ENCODE measurements around the gene ACAP3. TPM values are rescaled to one million over a fixed set of nuclear protein-coding genes. Genes with fewer than 3 reads are reported as not detected.
A peak's percentile ranks its signal among the peaks of the same experiment; 100 is the strongest.

Gene ACAP3
- total and polyA plus RNA-seq, 4 donors: 58.7 to 265 (median 146) TPM

GRCh38 chr1:1324084-1324523 is 16.4 kb upstream of the ACAP3 start:
- no peak overlapping the region for H3K27ac ChIP-seq (ENCODE audit: low read depth, low read length)

GRCh38 chr1:1322952-1323351 is 15.2 kb upstream of the ACAP3 start:
- DNase-seq (ENCODE audit: low read depth in 4 of 6, low spot score in 6 of 6): no peak
- WGBS (ENCODE audit: insufficient coverage): 92% methylated on average over 10 of the region's 10 CpGs
- H3K9me3 ChIP-seq (ENCODE audit: control insufficient read depth, insufficient read depth, low read length): no peaks in the 10 kb centered on the region
- no peaks in the 10 kb centered on the region for H3K27me3 ChIP-seq (ENCODE audit: control insufficient read depth, insufficient read depth, low read length)
- H3K36me3 ChIP-seq (ENCODE audit: control insufficient read depth, insufficient read depth, low read length): peaks cover 79% of the 10 kb centered on the region
- no peak overlapping the region for H3K4me3 ChIP-seq (ENCODE audit: low read depth, low read length)
- no peak overlapping the region for H3K27ac ChIP-seq (ENCODE audit: low read depth, low read length)
- H3K4me1 ChIP-seq (ENCODE audit: control insufficient read depth, insufficient read depth, low read length): peaks cover 36% of the 10 kb centered on the region

More at GRCh38 chr1:1324084-1324523, 16.4 kb upstream of the ACAP3 start:
- Histone ChIP-seq H3K9me3 (ENCODE audit: control insufficient read depth, insufficient read depth, low read length) (no peaks in the 10 kb centered on the region), H3K27me3 (ENCODE audit: control insufficient read depth, insufficient read depth, low read length) (no peaks in the 10 kb centered on the region), H3K4me1 (ENCODE audit: control insufficient read depth, insufficient read depth, low read length) (peaks cover 36% of the 10 kb centered on the region), H3K36me3 (ENCODE audit: control insufficient read depth, insufficient read depth, low read length) (peaks cover 79% of the 10 kb centered on the region), H3K4me3 (ENCODE audit: low read depth, low read length) (peak overlapping the region; percentile 52)
- WGBS (ENCODE audit: insufficient coverage): under 1% methylated on average over 40 of the region's 41 CpGs
- no peak for DNase-seq (ENCODE audit: low read depth in 4 of 6, low spot score in 6 of 6)

- Histone ChIP-seq H3K27ac (ENCODE audit: low read depth, low read length) (no peak overlapping the region), H3K36me3 (ENCODE audit: control insufficient read depth, insufficient read depth, low read length) (peaks cover 78% of the 10 kb centered on the region), H3K27me3 (ENCODE audit: control insufficient read depth, insufficient read depth, low read length) (no peaks in the 10 kb centered on the region), H3K4me3 (ENCODE audit: low read depth, low read length) (no peak overlapping the region), H3K4me1 (ENCODE audit: control insufficient read depth, insufficient read depth, low read length) (peaks cover 36% of the 10 kb centered on the region), H3K9me3 (ENCODE audit: control insufficient read depth, insufficient read depth, low read length) (no peaks in the 10 kb centered on the region)
- DNase-seq (ENCODE audit: low read depth in 4 of 6, low spot score in 6 of 6): no peak
- WGBS (ENCODE audit: insufficient coverage): 84% methylated on average over 4 of the region's 14 CpGs
These were observed 14.7 kb upstream of the ACAP3 start for GRCh38 chr1:1322418-1322817.

GRCh38 chr1:1321477-1321876 is 13.7 kb upstream of the ACAP3 start:
- peaks cover 34% of the 10 kb centered on the region for H3K4me1 ChIP-seq (ENCODE audit: control insufficient read depth, insufficient read depth, low read length)
- DNase-seq (ENCODE audit: low read depth in 4 of 6, low spot score in 6 of 6): no peak
- H3K36me3 ChIP-seq (ENCODE audit: control insufficient read depth, insufficient read depth, low read length): peaks cover 77% of the 10 kb centered on the region
- H3K9me3 ChIP-seq (ENCODE audit: control insufficient read depth, insufficient read depth, low read length): no peaks in the 10 kb centered on the region
- no peak overlapping the region for H3K27ac ChIP-seq (ENCODE audit: low read depth, low read length)
- no peak overlapping the region for H3K4me3 ChIP-seq (ENCODE audit: low read depth, low read length)
- 95% methylated on average over 7 of the region's 8 CpGs for WGBS (ENCODE audit: insufficient coverage)
- no peaks in the 10 kb centered on the region for H3K27me3 ChIP-seq (ENCODE audit: control insufficient read depth, insufficient read depth, low read length)

GRCh38 chr1:1320666-1321448 is 13.1 kb upstream of the ACAP3 start:
- no peak overlapping the region for H3K27ac ChIP-seq (ENCODE audit: low read depth, low read length)
- 90% methylated on average over 23 of the region's 23 CpGs for WGBS (ENCODE audit: insufficient coverage)
- H3K9me3 ChIP-seq (ENCODE audit: control insufficient read depth, insufficient read depth, low read length): no peaks in the 10 kb centered on the region
- H3K27me3 ChIP-seq (ENCODE audit: control insufficient read depth, insufficient read depth, low read length): no peaks in the 10 kb centered on the region
- peaks cover 74% of the 10 kb centered on the region for H3K36me3 ChIP-seq (ENCODE audit: control insufficient read depth, insufficient read depth, low read length)
- no peak for DNase-seq (ENCODE audit: low read depth in 4 of 6, low spot score in 6 of 6)
- no peak overlapping the region for H3K4me3 ChIP-seq (ENCODE audit: low read depth, low read length)
- peaks cover 28% of the 10 kb centered on the region for H3K4me1 ChIP-seq (ENCODE audit: control insufficient read depth, insufficient read depth, low read length)

GRCh38 chr1:1319646-1319941 is 11.9 kb upstream of the ACAP3 start:
- Histone ChIP-seq H3K4me1 (ENCODE audit: control insufficient read depth, insufficient read depth, low read length) (peaks cover 17% of the 10 kb centered on the region), H3K4me3 (ENCODE audit: low read depth, low read length) (no peak overlapping the region), H3K27me3 (ENCODE audit: control insufficient read depth, insufficient read depth, low read length) (no peaks in the 10 kb centered on the region), H3K9me3 (ENCODE audit: control insufficient read depth, insufficient read depth, low read length) (no peaks in the 10 kb centered on the region), H3K36me3 (ENCODE audit: control insufficient read depth, insufficient read depth, low read length) (peaks cover 75% of the 10 kb centered on the region), H3K27ac (ENCODE audit: low read depth, low read length) (no peak overlapping the region)
- no peak for DNase-seq (ENCODE audit: low read depth in 4 of 6, low spot score in 6 of 6)
- WGBS (ENCODE audit: insufficient coverage): 90% methylated on average over 13 of the region's 13 CpGs

- Histone ChIP-seq H3K36me3 (ENCODE audit: control insufficient read depth, insufficient read depth, low read length) (peaks cover 81% of the 10 kb centered on the region), H3K4me3 (ENCODE audit: low read depth, low read length) (no peak overlapping the region), H3K27me3 (ENCODE audit: control insufficient read depth, insufficient read depth, low read length) (no peaks in the 10 kb centered on the region), H3K9me3 (ENCODE audit: control insufficient read depth, insufficient read depth, low read length) (no peaks in the 10 kb centered on the region), H3K27ac (ENCODE audit: low read depth, low read length) (no peak overlapping the region), H3K4me1 (ENCODE audit: control insufficient read depth, insufficient read depth, low read length) (peaks cover 17% of the 10 kb centered on the region)
- no peak for DNase-seq (ENCODE audit: low read depth in 4 of 6, low spot score in 6 of 6)
- WGBS (ENCODE audit: insufficient coverage): 93% methylated on average over 34 of the region's 36 CpGs
These were observed 11.3 kb upstream of the ACAP3 start for GRCh38 chr1:1318777-1319645.

GRCh38 chr1:1318131-1318652 is 10.5 kb upstream of the ACAP3 start:
- H3K27ac ChIP-seq (ENCODE audit: low read depth, low read length): no peak overlapping the region
- no peaks in the 10 kb centered on the region for H3K9me3 ChIP-seq (ENCODE audit: control insufficient read depth, insufficient read depth, low read length)
- peaks cover 88% of the 10 kb centered on the region for H3K36me3 ChIP-seq (ENCODE audit: control insufficient read depth, insufficient read depth, low read length)
- peaks cover 12% of the 10 kb centered on the region for H3K4me1 ChIP-seq (ENCODE audit: control insufficient read depth, insufficient read depth, low read length)
- DNase-seq (ENCODE audit: low read depth in 4 of 6, low spot score in 6 of 6): peak in 1 of 6 donors; percentile 27
- no peaks in the 10 kb centered on the region for H3K27me3 ChIP-seq (ENCODE audit: control insufficient read depth, insufficient read depth, low read length)
- WGBS (ENCODE audit: insufficient coverage): 62% methylated on average over 3 of the region's 9 CpGs
- no peak overlapping the region for H3K4me3 ChIP-seq (ENCODE audit: low read depth, low read length)

- Histone ChIP-seq H3K9me3 (ENCODE audit: control insufficient read depth, insufficient read depth, low read length) (no peaks in the 10 kb centered on the region), H3K4me1 (ENCODE audit: control insufficient read depth, insufficient read depth, low read length) (peaks cover 7% of the 10 kb centered on the region), H3K27me3 (ENCODE audit: control insufficient read depth, insufficient read depth, low read length) (no peaks in the 10 kb centered on the region), H3K36me3 (ENCODE audit: control insufficient read depth, insufficient read depth, low read length) (peaks cover 90% of the 10 kb centered on the region), H3K27ac (ENCODE audit: low read depth, low read length) (no peak overlapping the region), H3K4me3 (ENCODE audit: low read depth, low read length) (no peak overlapping the region)
- no peak for DNase-seq (ENCODE audit: low read depth in 4 of 6, low spot score in 6 of 6)
- 92% methylated on average over 5 of the region's 6 CpGs for WGBS (ENCODE audit: insufficient coverage)
These were observed 9.7 kb upstream of the ACAP3 start for GRCh38 chr1:1317420-1317819.

Measured in spinal cord (tissue), 10 donors.